GM12874 (cell line): ENCODE data around the gene RHOBTB1.

Experiments
- CTCF ChIP-seq: IDR thresholded peaks from 2 replicates; pipeline ENCODE4 v1.5.1; 2011; ENCODE audit warnings: low read depth, mild to moderate bottlenecking, control low read depth, low read length, moderate library complexity; ENCODE audit not compliant: insufficient read depth

RHOBTB1 gene

GRCh38 chr10:60934215-60935175 is 9.5 kb downstream of the RHOBTB1 start:
- TF ChIP-seq CTCF, result no peak

GRCh38 chr10:60932756-60933155 is 11.2 kb downstream of the RHOBTB1 start:
- no peak for TF ChIP-seq CTCF

GRCh38 chr10:60930237-60930636 is 13.7 kb downstream of the RHOBTB1 start:
- no peak for TF ChIP-seq CTCF

DNA sequence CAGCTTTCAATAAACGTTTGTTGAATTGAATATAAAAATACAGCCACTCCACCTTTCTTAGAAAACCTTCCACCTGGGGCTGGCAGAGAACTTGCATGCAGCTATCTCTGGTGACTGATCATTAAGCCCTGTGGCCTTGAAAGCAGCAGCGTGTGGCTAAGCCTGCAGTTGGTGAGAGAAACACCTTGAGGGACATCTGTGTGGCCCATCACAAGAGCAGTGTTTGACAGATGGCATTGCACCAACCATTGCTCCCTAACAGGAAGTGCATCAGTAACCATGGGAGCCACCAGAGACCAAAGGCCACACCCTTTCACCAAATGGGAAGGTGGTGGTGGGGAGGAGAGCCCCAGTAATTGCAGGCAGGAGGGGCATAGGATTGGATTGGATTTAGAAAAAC is 22.4 kb downstream of the RHOBTB1 start:
- no peak for TF ChIP-seq CTCF

- no peak for TF ChIP-seq CTCF
These were observed 23.5 kb downstream of the RHOBTB1 start for GRCh38 chr10:60920479-60920878.

DNA sequence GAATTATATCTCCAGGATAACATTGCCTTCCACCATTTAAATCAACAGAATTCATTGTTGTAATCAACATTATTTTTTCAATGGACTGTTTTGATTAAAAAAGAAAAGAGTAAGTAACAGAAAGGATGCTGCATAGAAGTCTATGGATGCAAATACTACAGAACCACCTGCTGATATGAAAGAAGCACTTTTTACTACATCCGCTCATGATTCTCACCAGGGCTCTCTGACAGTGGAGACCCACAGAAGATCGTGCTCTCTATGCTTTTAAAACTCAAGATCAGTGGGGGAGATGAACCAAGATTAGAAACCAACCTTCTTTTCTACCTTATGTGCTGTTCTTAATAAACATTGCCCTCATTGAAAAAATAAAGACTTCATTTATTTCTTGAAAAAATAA is 24.4 kb downstream of the RHOBTB1 start:
- TF ChIP-seq CTCF, result no peak

GRCh38 chr10:60917331-60918280 is 26.4 kb downstream of the RHOBTB1 start:
- no peak for TF ChIP-seq CTCF
